GM21360 (cell line): Measurements from ENCODE around the gene FITM1.

Experiments used
- ATAC-seq: cut with Tn5 transposase; IDR thresholded peaks from one replicate; pipeline ENCODE4 v1.9.1; 2021; ENCODE audit warnings: mild to moderate bottlenecking, moderate library complexity; ENCODE audit not compliant: unreplicated experiment

The FITM1 gene

DNA sequence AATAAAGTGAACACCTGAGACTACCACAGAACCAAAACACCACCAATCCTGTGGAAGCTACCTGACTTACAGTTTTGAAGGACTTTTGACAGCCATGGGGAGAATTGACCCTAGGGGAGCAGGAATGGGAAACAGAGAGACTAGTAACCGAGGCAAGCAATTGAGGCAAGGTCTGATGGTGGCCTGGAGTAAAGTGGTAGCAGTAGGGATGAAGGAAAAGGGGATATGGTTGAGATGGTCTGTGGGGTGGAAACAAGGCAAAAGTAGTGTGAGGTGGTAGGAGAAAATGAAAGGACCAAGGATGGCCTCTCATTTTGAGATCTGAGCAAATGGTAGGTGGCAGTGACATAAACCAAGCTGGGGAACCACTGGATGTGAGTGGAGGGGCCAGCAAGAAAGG lies 26.4 kb downstream of the FITM1 start:
- ATAC-seq: no peak

DNA sequence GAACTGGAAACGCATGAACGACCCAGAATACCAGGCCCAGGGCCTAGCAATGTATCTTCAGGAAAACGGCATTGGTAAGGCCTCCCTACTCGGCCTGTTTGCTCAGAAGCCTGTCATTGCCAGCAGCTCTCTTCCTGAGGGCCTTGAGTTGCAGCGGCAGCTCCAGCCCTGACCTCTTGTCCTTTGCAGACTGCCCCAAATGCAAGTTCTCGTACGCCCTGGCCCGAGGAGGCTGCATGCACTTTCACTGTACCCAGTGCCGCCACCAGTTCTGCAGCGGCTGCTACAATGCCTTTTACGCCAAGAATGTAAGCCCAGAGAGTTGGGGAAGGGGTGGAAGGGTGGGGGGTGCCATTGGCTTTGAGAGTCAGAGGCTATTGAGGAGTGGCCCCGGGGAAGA lies 26.9 kb downstream of the FITM1 start:
- ATAC-seq: no peak

DNA sequence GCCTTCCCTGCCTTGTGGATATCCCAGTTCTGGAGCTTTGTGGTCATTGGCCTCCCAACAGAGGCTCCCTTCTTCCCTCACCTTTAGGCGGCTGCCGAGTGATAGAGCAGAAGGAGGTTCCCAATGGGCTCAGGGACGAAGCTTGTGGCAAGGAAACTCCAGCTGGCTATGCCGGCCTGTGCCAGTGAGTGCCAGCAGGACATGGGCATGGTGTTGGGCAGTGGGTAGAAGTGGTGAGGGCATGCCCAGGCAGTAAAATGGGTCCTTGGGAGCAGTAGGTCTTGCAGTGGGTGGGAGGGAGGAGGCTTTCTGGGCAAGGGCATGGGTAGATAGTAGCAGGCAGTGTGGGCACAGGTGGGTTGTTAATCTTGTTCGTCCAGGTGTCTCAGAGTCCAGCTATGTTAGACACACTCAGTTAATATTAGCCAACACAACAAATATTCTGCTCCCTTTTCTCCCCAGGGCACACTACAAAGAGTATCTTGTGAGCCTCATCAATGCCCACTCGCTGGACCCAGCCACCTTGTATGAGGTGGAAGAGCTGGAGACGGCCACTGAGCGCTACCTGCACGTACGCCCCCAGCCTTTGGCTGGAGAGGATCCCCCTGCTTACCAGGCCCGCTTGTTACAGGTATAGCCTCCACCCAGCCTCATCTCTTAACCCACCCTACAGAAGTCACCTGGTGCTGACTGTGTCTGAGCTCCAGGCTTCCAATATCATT lies 29.5 kb downstream of the FITM1 start:
- no peak for ATAC-seq

DNA sequence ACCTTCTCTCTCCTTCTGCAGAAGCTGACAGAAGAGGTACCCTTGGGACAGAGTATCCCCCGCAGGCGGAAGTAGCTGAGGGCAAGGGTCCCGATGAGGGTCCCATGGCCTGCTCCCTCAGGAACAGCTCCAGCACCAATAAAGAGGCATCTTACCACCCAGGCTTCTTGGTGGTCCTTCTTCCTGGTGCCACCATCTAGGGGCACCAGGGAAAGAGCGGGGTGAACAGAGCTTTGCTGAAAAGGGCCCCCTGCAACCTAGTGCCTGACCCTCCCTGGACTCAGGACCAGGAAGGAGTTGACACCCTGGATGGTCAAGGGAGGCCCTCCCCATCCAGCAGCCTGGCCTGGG lies 30.0 kb downstream of the FITM1 start:
- ATAC-seq: no peak

DNA sequence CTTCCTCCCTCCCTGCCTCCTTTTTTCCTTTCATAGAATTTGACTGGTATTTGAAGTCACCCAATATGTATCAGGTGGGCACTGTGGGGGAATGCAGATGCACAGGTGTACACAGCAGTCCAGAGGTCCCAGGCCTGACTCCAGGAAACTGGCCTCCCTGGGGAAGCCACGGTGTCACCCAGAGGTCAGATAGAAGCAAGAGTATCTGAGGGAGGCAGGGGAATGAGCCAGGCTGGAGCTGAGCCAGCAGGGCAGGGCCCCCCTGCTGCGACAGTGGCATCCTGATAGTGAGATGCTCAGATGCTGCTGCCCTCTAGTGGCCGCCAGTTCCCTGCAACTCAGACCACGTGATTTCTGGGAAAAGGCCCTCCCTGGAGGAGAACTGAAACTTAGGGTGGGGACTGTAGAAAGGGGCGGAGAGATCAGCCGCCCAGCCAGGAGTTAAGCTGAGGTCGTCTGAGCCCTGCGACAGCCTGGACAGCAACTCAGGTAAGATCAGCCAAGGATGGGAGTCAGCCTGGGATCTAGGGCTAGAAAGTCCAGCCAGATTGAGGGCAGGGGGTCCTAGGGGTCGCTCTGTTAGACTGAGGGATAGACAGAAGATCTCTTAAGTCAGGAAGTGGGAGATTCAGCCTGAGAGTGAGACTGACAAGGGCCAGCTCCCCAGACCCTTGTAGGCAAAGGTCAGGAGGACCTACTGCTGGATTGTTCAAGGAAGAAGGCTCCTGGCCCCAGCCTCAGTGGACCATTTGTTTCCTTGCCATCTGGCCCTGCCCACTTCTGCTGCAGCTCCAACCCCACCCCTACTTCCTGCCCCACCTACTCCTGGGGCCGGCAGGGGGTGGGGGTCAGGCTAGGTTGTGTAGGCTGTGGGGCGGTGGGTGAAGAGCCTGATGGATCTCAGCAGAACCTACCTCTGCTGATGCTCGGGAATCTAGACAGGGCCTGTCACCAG lies 30.7 kb downstream of the FITM1 start, which contains the start of gene IRF9:
Gene IRF9 (plus strand): TSS at position 416 of the 955 bp plus-strand sequence. CDS start 880 bp downstream, outside the sequence.
- peak; percentile 75 for ATAC-seq

DNA sequence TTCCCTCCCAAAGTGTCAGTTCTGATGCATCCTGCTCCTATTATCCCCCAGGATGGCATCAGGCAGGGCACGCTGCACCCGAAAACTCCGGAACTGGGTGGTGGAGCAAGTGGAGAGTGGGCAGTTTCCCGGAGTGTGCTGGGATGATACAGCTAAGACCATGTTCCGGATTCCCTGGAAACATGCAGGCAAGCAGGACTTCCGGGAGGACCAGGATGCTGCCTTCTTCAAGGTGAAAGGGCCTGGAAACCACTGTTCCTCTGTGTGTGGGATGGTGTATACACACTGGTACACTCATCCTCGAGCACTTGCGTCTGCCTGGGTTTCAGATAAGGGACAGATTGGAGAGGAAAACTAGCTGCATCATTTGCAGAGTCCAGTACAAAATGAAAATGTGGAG lies 31.6 kb downstream of the FITM1 start:
- no peak for ATAC-seq

DNA sequence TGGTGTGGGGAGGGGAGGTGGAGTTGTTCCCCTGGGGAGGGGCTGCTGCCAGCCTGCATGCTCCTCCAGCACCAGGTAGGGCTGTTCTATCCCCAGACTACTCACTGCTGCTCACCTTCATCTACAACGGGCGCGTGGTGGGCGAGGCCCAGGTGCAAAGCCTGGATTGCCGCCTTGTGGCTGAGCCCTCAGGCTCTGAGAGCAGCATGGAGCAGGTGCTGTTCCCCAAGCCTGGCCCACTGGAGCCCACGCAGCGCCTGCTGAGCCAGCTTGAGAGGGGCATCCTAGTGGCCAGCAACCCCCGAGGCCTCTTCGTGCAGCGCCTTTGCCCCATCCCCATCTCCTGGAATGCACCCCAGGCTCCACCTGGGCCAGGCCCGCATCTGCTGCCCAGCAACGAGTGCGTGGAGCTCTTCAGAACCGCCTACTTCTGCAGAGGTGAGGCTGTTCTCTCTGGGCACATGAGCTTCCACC lies 34.1 kb downstream of the FITM1 start:
- no peak for ATAC-seq

DNA sequence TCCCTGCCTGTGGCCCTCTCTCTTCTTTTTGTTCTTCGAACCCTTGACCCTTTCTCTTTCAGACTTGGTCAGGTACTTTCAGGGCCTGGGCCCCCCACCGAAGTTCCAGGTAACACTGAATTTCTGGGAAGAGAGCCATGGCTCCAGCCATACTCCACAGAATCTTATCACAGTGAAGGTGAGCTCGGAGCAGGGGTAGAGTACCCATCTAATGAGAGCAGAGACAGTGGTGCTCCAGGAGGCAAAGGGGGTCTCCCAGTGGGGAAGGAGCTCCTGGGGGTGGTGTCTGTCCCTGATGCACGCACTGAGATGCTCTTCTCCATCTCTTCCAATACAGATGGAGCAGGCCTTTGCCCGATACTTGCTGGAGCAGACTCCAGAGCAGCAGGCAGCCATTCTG lies 35.3 kb downstream of the FITM1 start:
- no peak for ATAC-seq

DNA sequence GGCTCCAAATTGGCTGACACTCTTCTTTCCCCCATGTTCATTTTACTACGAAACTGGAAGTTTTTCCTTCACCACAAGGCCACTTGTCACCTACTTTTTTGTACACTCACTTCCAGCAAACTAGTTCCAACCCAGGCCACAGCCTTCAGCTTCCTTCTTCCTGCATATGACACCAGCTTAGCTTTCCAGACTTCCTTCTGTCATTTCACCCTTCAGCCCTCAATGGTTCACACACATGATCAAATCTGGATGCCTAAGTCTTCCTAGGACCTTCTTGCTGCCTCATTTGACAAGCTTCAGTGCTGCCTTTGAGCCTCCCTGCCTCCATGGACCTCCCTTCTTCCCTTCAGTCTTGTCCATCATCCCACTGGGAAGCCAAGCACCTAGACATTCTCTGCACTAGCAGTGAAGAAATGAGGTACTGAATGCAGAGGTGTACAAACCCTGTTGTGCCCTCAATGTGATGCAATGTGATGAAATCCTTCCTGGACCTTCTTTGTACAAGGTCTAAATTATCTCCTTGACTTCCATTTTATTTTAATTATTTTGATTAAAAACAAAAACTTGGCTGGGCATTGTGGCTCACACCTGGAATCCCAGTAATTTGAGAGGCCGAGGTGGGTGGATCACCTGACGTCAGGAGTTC lies 37.1 kb downstream of the FITM1 start:
- no peak for ATAC-seq

DNA sequence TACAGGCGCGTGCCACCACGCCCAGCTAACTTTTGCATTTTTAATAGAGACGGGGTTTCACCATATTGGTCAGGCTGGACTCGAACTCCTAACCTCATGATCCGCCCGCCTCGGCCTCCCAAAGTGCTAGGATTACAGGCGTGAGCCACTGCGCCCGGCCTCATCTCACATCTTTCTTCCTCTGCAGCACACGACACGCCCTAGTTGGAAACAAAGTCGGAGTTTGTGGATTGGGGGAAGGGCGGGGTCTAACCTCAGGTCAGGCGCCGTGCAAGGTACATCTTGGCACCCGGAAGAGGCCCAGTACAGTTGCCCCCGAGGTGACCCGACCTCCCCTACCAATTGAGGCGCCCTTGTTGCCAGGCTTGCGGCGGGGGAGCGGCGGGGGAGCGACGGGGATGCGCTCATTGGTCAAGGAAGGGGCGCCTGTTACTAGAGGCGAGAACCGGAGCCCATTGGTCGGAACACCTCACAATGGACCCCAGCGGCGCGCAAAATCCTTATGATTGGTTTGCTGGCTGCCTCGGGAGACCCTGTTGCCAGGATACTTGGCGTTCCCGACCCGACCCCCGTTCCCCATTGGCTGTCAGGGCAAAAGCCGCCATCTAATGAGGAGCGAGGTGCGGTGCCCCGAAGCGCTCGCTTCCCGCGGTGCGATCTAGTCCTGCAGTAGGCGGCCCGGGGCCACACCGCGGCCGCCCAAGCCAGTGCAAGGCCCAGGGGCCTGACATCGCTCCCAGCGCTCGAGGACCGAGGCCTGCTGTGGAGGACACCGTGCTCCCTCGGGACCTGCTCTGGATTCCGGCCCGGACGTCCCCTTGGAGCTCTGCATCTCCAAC lies 41.2 kb downstream of the FITM1 start, which contains the start of gene REC8:
Gene REC8 (plus strand): TSS at position 659 of the 839 bp plus-strand sequence. CDS start 473 bp downstream, outside the sequence.
- peak; percentile 70 for ATAC-seq

DNA sequence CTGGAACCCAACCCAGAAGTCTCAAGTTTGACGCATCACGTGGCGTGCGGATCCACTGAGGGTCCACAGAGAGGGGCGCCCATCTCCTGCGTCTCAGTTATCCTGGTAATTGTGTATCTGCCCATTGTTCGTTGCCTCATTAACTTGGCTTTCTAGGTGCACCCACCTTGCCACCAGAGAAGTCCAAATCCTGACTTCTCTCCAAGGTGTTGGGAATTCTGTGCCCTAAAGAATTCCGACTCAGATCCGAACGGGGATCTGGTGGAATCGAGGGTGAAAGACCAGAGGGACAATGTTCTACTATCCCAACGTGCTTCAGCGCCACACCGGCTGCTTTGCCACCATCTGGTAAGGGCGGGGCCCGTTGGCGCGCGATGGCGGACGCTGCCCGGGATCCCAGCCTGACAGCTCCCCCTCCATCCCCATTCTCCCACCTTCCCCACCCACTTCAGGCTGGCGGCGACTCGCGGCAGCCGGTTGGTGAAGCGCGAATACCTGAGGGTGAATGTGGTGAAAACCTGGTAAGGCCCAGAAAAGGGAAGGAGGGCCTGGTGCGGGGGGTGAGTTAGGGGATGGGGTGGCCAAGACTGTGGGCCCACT lies 41.9 kb downstream of the FITM1 start:
- ATAC-seq: no peak

DNA sequence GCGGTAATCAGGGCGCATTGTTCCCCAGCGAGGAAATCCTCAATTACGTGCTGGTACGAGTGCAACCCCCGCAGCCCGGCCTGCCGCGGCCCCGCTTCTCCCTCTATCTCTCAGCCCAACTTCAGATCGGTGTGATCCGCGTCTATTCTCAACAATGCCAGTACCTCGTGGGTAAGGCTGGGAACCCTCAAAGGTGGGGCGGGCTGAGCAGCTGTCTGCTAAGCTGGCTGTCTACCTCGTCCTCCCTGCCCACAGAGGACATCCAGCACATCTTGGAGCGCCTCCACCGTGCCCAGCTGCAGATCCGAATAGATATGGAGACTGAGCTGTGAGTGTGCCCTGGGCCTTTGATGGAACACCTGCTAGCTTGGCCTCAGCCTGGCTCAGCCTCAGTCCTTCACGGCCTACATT lies 42.4 kb downstream of the FITM1 start:
- no peak for ATAC-seq

DNA sequence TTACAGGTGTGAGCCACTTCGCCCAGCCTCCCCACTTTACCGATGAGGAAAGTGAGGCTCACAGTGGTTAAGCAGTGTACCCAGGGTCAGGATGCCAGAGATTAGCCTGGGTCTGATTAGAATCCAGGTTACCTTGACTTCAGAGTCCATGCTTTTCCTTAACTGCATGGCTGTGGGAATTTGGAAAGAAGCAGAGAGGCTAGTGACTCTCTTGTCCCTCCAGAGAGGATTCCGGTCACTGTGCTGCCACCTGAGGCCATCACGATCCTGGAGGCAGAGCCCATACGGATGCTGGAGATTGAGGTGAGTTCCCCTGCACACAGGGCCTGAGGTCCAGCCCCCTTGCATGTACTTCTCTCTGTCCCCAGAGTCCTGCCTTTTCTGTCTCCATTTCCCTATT lies 46.1 kb downstream of the FITM1 start:
- ATAC-seq: no peak

DNA sequence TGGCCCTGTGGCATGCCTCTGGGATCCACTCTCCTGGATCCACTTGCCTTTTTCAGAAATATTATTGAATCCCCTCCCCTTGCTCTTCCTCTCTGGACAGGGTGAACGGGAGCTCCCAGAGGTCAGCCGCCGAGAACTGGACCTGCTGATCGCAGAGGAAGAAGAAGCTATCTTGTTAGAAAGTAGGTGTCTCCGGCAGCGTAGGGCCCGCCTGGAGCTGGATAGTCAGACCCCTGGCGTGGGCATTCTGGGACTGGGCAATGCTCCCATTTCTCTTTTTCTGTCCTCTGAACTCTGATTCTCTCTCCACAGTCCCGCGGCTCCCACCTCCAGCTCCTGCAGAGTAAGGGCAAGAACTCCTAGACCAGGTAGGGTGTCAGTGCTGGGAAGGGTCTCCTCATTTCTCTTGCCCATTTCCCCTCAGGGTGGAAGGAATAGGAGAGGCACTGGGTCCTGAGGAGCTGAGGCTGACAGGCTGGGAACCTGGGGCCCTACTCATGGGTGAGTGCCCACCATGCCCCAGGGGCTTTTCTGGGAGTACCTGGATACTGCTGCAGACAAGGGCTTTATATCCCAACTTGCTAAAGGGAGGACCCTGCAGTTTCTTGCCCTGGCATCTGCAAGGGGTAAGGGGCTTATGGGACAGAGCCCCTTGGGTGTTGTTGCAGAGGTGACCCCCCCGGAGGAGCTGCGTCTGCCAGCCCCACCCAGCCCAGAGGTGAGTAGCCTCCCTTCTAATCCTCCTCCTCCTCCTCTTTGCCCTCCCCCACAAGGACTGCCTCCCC lies 46.8 kb downstream of the FITM1 start:
- no peak for ATAC-seq

DNA sequence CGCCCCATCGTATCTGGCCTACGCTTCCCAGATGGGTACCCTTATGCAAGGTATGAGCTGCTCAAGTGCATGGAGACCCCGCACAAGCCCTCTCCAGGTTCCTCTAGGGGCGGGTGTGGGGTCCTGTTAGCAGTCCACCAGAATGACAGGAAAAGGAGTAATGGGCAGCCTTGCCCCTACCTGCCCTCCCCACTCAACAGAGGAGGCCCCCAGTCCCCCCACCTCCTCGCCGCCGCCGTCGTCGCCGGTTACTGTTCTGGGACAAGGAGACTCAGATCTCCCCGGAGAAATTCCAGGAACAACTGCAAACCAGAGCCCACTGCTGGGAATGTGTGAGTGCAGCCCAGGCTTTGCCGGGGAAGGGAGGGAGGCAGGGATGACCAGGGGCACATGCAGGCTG lies 47.4 kb downstream of the FITM1 start:
- no peak for ATAC-seq

DNA sequence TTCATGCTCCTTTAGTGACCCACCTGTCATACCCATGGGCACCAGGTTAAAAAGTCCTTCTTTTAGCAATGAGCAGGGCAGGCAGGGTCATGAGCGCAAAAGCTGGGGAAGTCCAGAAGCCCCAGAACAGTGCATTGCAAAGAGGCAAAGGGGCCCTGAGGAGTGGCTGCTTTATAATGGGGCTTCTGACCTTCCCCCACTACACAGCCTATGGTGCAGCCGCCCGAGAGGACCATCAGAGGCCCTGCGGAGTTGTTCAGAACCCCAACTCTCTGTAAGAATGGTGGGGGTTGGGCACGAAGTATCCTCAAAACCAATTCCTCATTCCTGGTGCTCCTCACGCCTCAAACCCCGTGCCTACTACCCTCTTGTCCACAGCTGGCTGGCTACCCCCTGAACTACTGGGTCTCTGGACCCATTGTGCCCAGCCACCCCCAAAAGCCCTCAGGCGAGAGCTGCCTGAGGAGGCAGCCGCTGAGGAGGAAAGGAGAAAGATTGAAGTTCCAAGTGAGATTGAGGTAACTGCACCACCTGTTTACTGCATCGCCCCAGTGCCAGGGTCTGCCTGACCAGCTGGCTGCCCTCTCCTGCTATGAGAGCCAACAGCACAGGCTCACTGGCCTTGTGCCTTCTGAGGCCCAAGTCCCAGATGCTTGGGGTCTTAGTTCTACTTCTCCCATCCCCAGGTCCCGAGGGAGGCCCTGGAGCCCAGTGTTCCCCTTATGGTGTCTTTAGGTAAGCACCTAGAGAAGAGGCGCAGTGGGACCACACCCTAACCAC lies 48.1 kb downstream of the FITM1 start:
- no peak for ATAC-seq

DNA sequence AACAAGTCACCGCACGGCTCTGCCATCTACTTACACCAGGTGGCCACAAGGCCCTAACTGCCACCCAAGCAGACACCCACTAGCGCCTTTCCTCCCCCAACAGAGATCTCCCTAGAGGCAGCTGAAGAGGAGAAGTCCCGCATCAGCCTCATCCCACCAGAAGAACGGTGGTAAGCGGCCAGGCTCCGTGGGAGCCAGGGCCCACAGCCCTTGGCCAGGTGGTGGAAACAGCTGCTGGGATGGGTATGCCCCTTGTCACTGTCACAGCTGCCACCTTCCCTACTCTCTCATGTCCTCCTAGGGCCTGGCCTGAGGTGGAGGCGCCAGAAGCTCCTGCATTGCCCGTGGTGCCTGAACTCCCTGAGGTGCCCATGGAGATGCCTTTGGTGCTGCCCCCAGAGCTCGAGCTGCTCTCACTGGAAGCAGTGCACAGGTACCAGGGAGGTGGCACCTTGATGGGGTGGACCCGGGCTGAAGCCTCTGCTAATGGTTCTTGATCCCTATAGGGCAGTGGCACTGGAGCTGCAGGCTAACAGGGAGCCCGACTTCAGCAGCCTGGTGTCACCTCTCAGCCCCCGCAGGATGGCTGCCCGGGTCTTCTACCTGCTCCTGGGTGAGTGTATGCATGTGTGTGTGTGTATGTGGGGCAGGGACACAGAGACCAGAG lies 49.0 kb downstream of the FITM1 start:
- ATAC-seq: no peak
